A549 (cell line): ENCODE measurements around the gene PLEKHA1. TPM values are rescaled to one million over a fixed set of nuclear protein-coding genes. Genes with fewer than 3 reads are reported as not detected.

Source experiments
- ATAC-seq, 2 experiments: fragments of 200-7000 bp in 1 of 2; fragments of >200 bp in 1 of 2; cut with Nextera tagmentation in 1 of 2; cut with Tn5 transposase in 1 of 2; 3 replicates each; pipeline versions ENCODE4 v1.8.0 to v1.9.1; 2018 to 2020; ENCODE audit warnings: mild to moderate bottlenecking in 1 of 2, moderate library complexity in 1 of 2
- CTCF ChIA-PET: fragments of 300-600 bp; sonication (Branson Sonifier 250); formaldehyde crosslinking; extraction: SDS; loops from one replicate; lab custom pipeline; 2021; ENCODE audit warnings: antibody characterized with exemption, inconsistent platforms; lab: Yijun Ruan, JAX
- POLR2A ChIA-PET: fragments of 350-600 bp; formaldehyde crosslinking; extraction: SDS; loops from one replicate; lab custom pipeline; 2021; ENCODE audit warnings: antibody characterized with exemption, inconsistent platforms; lab: Yijun Ruan, JAX
- DNase-seq, 2 experiments: peaks; one replicate each; pipeline versions ENCODE4 v3.0.0 to v3.0.0-alpha.2; 2011 to 2016; ENCODE audit warnings: low read depth in 1 of 2, low spot score in 1 of 2
- FAIRE-seq: peaks from 2 replicates; lab custom pipeline; 2011; peaks lifted over from hg19 to GRCh38; lab: Jason Lieb, UNC
- H3K27ac ChIP-seq, 2 experiments: fragments of >200 bp; sonication (Bioruptor Twin); formaldehyde crosslinking; 3 replicates each; pipeline ENCODE4 v1.5.1; 2016 to 2017
- H3K4me1 ChIP-seq: fragments of >200 bp; sonication (Bioruptor Twin); formaldehyde crosslinking; 3 replicates; pipeline ENCODE4 v1.6.1; 2016
- H3K4me2 ChIP-seq: fragments of >200 bp; sonication (Bioruptor Twin); formaldehyde crosslinking; 3 replicates; pipeline ENCODE4 v1.6.1; 2016
- H3K4me3 ChIP-seq: fragments of >200 bp; sonication (Bioruptor Twin); formaldehyde crosslinking; 3 replicates; pipeline ENCODE4 v1.5.1; 2016
- H3K9me3 ChIP-seq: fragments of >200 bp; sonication (Bioruptor Twin); formaldehyde crosslinking; 3 replicates; pipeline ENCODE4 v1.6.1; 2016
- CBX2 ChIP-seq: fragments of 200-600 bp; sonication (generic); IDR thresholded peaks from 2 replicates; pipeline ENCODE4 v1.6.1; 2016; ENCODE audit warnings: low read depth, mild to moderate bottlenecking, borderline replicate concordance
- CBX8 ChIP-seq: fragments of 200-600 bp; sonication (generic); IDR thresholded peaks from 2 replicates; pipeline ENCODE4 v1.6.1; 2016
- CHD4 ChIP-seq: fragments of 200-600 bp; sonication (generic); IDR thresholded peaks from 2 replicates; pipeline ENCODE4 v1.6.1; 2016; ENCODE audit warnings: antibody characterized with exemption, mild to moderate bottlenecking, borderline replicate concordance
- E2F6 ChIP-seq: IDR thresholded peaks from 2 replicates; pipeline ENCODE4 v1.6.1; 2012; ENCODE audit warnings: low read depth, borderline replicate concordance
- EHMT2 ChIP-seq: fragments of 200-600 bp; sonication (generic); IDR thresholded peaks from 2 replicates; pipeline ENCODE4 v1.6.1; 2016; ENCODE audit warnings: antibody characterized with exemption, low read depth, mild to moderate bottlenecking, moderate library complexity
- ELK1 ChIP-seq: fragments of 150-350 bp; IDR thresholded peaks from 2 replicates; pipeline ENCODE4 v1.6.1; 2014; ENCODE audit warnings: low read depth, mild to moderate bottlenecking, low read length
- GATA3 ChIP-seq: IDR thresholded peaks from 2 replicates; pipeline ENCODE4 v1.6.1; 2012; ENCODE audit warnings: borderline replicate concordance
- HMGXB4 ChIP-seq: fragments of 250-450 bp; sonication (Bioruptor Pico); IDR thresholded peaks from 2 replicates; pipeline ENCODE4 v1.5.0; 2021; ENCODE audit warnings: mild to moderate bottlenecking, moderate library complexity, borderline replicate concordance
- HOXB13 ChIP-seq: fragments of 250-450 bp; sonication (Bioruptor Pico); IDR thresholded peaks from 2 replicates; pipeline ENCODE4 v1.5.0; 2020; ENCODE audit warnings: low read depth, mild to moderate bottlenecking, moderate library complexity
- JUN ChIP-seq, 2 experiments: fragments of >200 bp; sonication (Bioruptor Twin); formaldehyde crosslinking; IDR thresholded peaks; 2 replicates in 1 of 2; 3 replicates in 1 of 2; pipeline ENCODE4 v1.6.1; 2016 to 2017
- NR3C1 ChIP-seq: fragments of >200 bp; sonication (Bioruptor Twin); formaldehyde crosslinking; IDR thresholded peaks from 3 replicates; pipeline ENCODE4 v1.6.1; 2017
- PBX3 ChIP-seq: IDR thresholded peaks from 2 replicates; pipeline ENCODE4 v1.6.1; 2012
- POLR2A ChIP-seq: IDR thresholded peaks from 2 replicates; pipeline ENCODE4 v1.6.1; 2012; ENCODE audit warnings: mild to moderate bottlenecking, low read length
- RAD21 ChIP-seq, 2 experiments: fragments of >200 bp in 1 of 2; sonication (Bioruptor Twin) in 1 of 2; formaldehyde crosslinking in 1 of 2; IDR thresholded peaks in 1 of 2; conservative IDR thresholded peaks in 1 of 2; 2 replicates in 1 of 2; 3 replicates in 1 of 2; pipeline ENCODE4 v1.6.1; 2012 to 2018; ENCODE audit warnings: inconsistent platforms in 1 of 2
- REST ChIP-seq: fragments of 200-600 bp; sonication (generic); IDR thresholded peaks from 2 replicates; pipeline ENCODE4 v1.6.1; 2016; ENCODE audit warnings: antibody characterized with exemption, mild to moderate bottlenecking, moderate library complexity
- SMC3 ChIP-seq: fragments of >200 bp; sonication (Bioruptor Twin); formaldehyde crosslinking; IDR thresholded peaks from 3 replicates; pipeline ENCODE4 v1.6.1; 2018; ENCODE audit warnings: inconsistent platforms
- SREBF2 ChIP-seq: fragments of 450-650 bp; IDR thresholded peaks from 2 replicates; pipeline ENCODE4 v1.6.1; 2014; ENCODE audit warnings: mild to moderate bottlenecking, moderate library complexity
- TFCP2L1 ChIP-seq: fragments of 250-450 bp; sonication (Bioruptor Pico); IDR thresholded peaks from 2 replicates; pipeline ENCODE4 v1.5.0; 2021; ENCODE audit warnings: mild to moderate bottlenecking
- ZNF302 ChIP-seq: fragments of 250-450 bp; sonication (Bioruptor Pico); IDR thresholded peaks from 2 replicates; pipeline ENCODE4 v1.9.0; 2021; ENCODE audit warnings: inconsistent platforms, mild to moderate bottlenecking, moderate library complexity
- ZSCAN20 ChIP-seq: fragments of 250-450 bp; sonication (Bioruptor Pico); IDR thresholded peaks from 2 replicates; pipeline ENCODE4 v1.8.0; 2022; ENCODE audit warnings: mild to moderate bottlenecking, moderate library complexity
- WGBS: methylation state at CpG from one replicate; pipeline ENCODE4 v1.1.6; 2017; ENCODE audit errors: missing lambda C conversion rate; 5-methylcytosine and 5-hydroxymethylcytosine counted together
- polyA plus RNA-seq, 4 experiments: library from polyadenylated mRNA; depleted of rRNA in 3 of 4; stranded (reverse); fragments of >200 nt; fragmentation: RNase III in 1 of 4; extraction: RNeasy Plus Mini Kit Qiagen cat#74134 plus additional on column Dnase treatment in 1 of 4; gene quantifications; 2 replicates in 3 of 4; 3 replicates in 1 of 4; pipeline ENCODE4 v1.2.3, GENCODE V29; 2011 to 2017

The PLEKHA1 gene
- polyA plus RNA-seq, 2 of the 4 experiments (the other 2 are of a cell fraction) = 26.7 to 62.4 TPM

GRCh38 chr10:122469848-122470247 lies 95.3 kb downstream of the PLEKHA1 start:
- TF ChIP-seq TFCP2L1 = no peak
- TF ChIP-seq HMGXB4 (CRISPR knock-in tag) = no peak
- TF ChIP-seq GATA3 = no peak
- TF ChIP-seq CBX8 = no peak
- TF ChIP-seq CHD4 = no peak
- no peak for TF ChIP-seq SMC3
- no peak for TF ChIP-seq SREBF2
- no peak for TF ChIP-seq HOXB13 (CRISPR knock-in tag)
- no peak for TF ChIP-seq E2F6
- TF ChIP-seq POLR2A = no peak
- no peak for TF ChIP-seq JUN (IDR thresholded peaks at IDR 0.05)
- no peak for TF ChIP-seq EHMT2
- TF ChIP-seq ELK1 = no peak
- TF ChIP-seq ZNF302 (CRISPR knock-in tag) = no peak
- no peak for TF ChIP-seq PBX3
- no peak for TF ChIP-seq RAD21 (conservative IDR thresholded peaks at IDR 0.05 in 1 of 2, IDR thresholded peaks at IDR 0.05 in 1 of 2)
- TF ChIP-seq ZSCAN20 (CRISPR knock-in tag) = no peak
- TF ChIP-seq CBX2 = no peak
- TF ChIP-seq NR3C1 = no peak
- TF ChIP-seq REST = no peak
- peak overlapping the region; percentile 64 for H3K4me2 ChIP-seq
- FAIRE-seq (no peak), DNase-seq (no peak), ATAC-seq (no peak)
- CTCF ChIA-PET = interaction anchor here (1.1 to 4.1 kb wide), 13 partner anchors 9 to 327 kb away, joined by 3 to 19 read pairs (median 8); no protein-coding TSS in a partner anchor
- H3K9me3 ChIP-seq = no peaks in the 10 kb centered on the region
- POLR2A ChIA-PET = interaction anchor here (0.6 to 1.3 kb wide), 2 partner anchors 23 to 96 kb away, joined by 3 to 8 read pairs; no protein-coding TSS in a partner anchor
- H3K4me1 ChIP-seq = peaks cover 24% of the 10 kb centered on the region
- WGBS = 96% methylated on average over 4 of the region's 4 CpGs
- H3K27ac ChIP-seq = peak overlapping the region; percentile 68 to 86
- H3K4me3 ChIP-seq = no peak overlapping the region
